Natural killer cell treated with Interleukin-12 subunit alpha and Interleukin-12 subunit beta and Interleukin-15 and Interleukin-18, amount 100 ng/mL, for 72 hours (primary cell): ENCODE data around the gene CALML5. TPM values are rescaled to one million over a fixed set of nuclear protein-coding genes. Genes with fewer than 3 reads are reported as not detected.

Source experiments
- ATAC-seq, 2 donors: fragments of 150-1000 bp; cut with Tn5 transposase in 1 of 2; sonication (Bioruptor Pico), chemical (Tn5 transposase) in 1 of 2; 2 replicates each; pipeline ENCODE4 v1.10.0; 2021
- DNase-seq: peaks from one replicate; pipeline ENCODE4 v3.0.0; 2022; ENCODE audit warnings: low spot score
- H3K27ac Mint-ChIP-seq, 2 donors: 1 replicate in 1 of 2; 2 replicates in 1 of 2; pipeline ENCODE4 v1.8.0; 2022; ENCODE audit warnings: mixed read lengths in 2 of 2, mild to moderate bottlenecking in 1 of 2, moderate library complexity in 1 of 2
- H3K27me3 Mint-ChIP-seq, 2 donors: 1 replicate in 1 of 2; 2 replicates in 1 of 2; pipeline ENCODE4 v1.8.0; 2022; ENCODE audit warnings: mixed read lengths in 2 of 2
- H3K36me3 Mint-ChIP-seq: one replicate; pipeline ENCODE4 v1.8.0; 2022; ENCODE audit warnings: mixed read lengths
- H3K4me1 Mint-ChIP-seq, 2 donors: 1 replicate in 1 of 2; 2 replicates in 1 of 2; pipeline ENCODE4 v1.8.0; 2022; ENCODE audit warnings: low read depth in 2 of 2, mixed read lengths in 2 of 2, mild to moderate bottlenecking in 1 of 2
- H3K4me3 Mint-ChIP-seq: one replicate; pipeline ENCODE4 v1.8.0; 2022; ENCODE audit warnings: mixed read lengths
- H3K9me3 Mint-ChIP-seq: 2 replicates; pipeline ENCODE4 v1.8.0; 2022; ENCODE audit warnings: mixed read lengths
- total RNA-seq, 2 donors: library from RNA; stranded (reverse); gene quantifications; one replicate each; pipeline ENCODE4 v1.2.3, GENCODE V29; 2022

CALML5 gene
- total RNA-seq, 2 donors from 2014 or later, result not detected

GRCh38 chr10:5506751-5507648 is 7.6 kb upstream of the CALML5 start:
- Mint-ChIP-seq H3K4me3 (no peak overlapping the region), H3K9me3 (no peaks in the 10 kb centered on the region), H3K4me1 (no peaks in the 10 kb centered on the region), H3K27me3 (peaks cover 6 to 23% of the 10 kb centered on the region in 2 donors), H3K36me3 (no peaks in the 10 kb centered on the region), H3K27ac (no peak overlapping the region)
- DNase-seq (peak; percentile 39), ATAC-seq (peak in 1 of 2 donors; percentile 37)

- Mint-ChIP-seq H3K27me3 (peaks cover 6 to 23% of the 10 kb centered on the region in 2 donors), H3K36me3 (no peaks in the 10 kb centered on the region), H3K4me3 (no peak overlapping the region), H3K9me3 (no peaks in the 10 kb centered on the region), H3K4me1 (no peaks in the 10 kb centered on the region), H3K27ac (no peak overlapping the region)
- ATAC-seq (no peak), DNase-seq (peak; percentile 55)
Measured at GRCh38 chr10:5506246-5506645, 6.9 kb upstream of the CALML5 start.

DNA sequence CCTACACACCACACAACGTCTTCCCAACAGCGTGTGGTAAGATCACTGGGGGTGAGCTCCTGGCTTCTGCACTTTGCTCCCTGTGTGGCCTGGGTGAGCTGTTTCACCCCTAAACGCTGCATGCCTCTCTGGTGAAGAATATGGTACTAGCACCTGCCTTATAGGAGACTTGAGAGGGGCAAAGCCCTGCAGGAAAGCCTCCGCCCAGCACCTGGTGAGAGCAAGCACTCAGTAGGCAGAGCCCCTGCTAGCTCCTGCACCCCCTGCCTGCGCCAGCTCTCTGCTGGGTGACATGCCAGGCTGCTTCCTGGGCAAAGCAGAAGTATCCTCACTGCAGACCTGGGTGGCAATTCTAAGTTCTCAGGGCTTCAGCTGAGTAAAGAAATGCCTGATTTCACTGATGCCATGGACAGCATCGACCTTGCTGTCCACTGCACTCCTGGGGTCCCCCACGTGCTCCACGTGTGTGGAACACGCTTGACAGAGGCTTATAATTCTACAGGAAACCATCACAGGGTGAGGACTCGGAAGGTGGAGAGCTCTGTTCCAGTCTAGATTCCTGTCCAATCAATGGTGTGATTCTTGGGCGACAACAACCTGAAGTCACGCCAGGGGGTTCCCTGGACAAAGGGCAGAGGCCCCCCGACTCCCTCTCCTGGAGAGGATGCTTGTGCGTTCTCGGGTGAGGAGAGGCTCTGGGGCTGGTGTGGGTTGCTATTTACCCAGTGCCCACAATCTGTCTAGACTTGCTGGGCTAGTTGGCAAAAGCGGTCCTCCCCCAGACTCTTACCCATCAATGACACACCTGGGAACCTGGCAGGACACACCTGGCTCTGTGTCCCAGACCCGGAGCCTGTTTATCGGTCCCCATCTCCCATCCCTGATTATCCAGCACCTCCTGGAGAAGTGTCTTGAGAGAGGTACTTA is 5.0 kb upstream of the CALML5 start:
- H3K9me3 Mint-ChIP-seq, result no peaks in the 10 kb centered on the region
- peak; percentile 45 for DNase-seq

GRCh38 chr10:5503477-5503835 is 4.1 kb upstream of the CALML5 start:
- ATAC-seq, result no peak
- Mint-ChIP-seq H3K4me3 (no peak overlapping the region), H3K36me3 (no peaks in the 10 kb centered on the region), H3K4me1 (no peaks in the 10 kb centered on the region), H3K27me3 (peaks cover 6 to 16% of the 10 kb centered on the region in 2 donors), H3K9me3 (no peaks in the 10 kb centered on the region), H3K27ac (no peak overlapping the region)
- DNase-seq, result no peak

More for the DNA sequence above, 5.0 kb upstream of the CALML5 start:
- H3K27ac Mint-ChIP-seq, result no peak overlapping the region
- peaks cover 6 to 23% of the 10 kb centered on the region in 2 donors for H3K27me3 Mint-ChIP-seq
- no peak overlapping the region for H3K4me3 Mint-ChIP-seq
- H3K36me3 Mint-ChIP-seq, result no peaks in the 10 kb centered on the region
- ATAC-seq, result no peak
- no peaks in the 10 kb centered on the region for H3K4me1 Mint-ChIP-seq

- Mint-ChIP-seq H3K27ac (no peak overlapping the region), H3K9me3 (no peaks in the 10 kb centered on the region), H3K36me3 (no peaks in the 10 kb centered on the region), H3K4me1 (no peaks in the 10 kb centered on the region), H3K4me3 (no peak overlapping the region), H3K27me3 (peaks cover 6 to 16% of the 10 kb centered on the region in 2 donors)
- DNase-seq, result peak; percentile 18
- no peak for ATAC-seq
Measured at GRCh38 chr10:5502571-5503476, 3.5 kb upstream of the CALML5 start.

- DNase-seq, result no peak
- Mint-ChIP-seq H3K27me3 (peaks cover 6 to 16% of the 10 kb centered on the region in 2 donors), H3K27ac (no peak overlapping the region), H3K36me3 (no peaks in the 10 kb centered on the region), H3K9me3 (no peaks in the 10 kb centered on the region), H3K4me3 (no peak overlapping the region), H3K4me1 (no peaks in the 10 kb centered on the region)
- ATAC-seq, result no peak
Measured at GRCh38 chr10:5502061-5502521, 2.7 kb upstream of the CALML5 start.

- Mint-ChIP-seq H3K36me3 (no peaks in the 10 kb centered on the region), H3K4me3 (no peak overlapping the region), H3K27me3 (peaks cover 6 to 14% of the 10 kb centered on the region in 2 donors), H3K4me1 (no peaks in the 10 kb centered on the region), H3K27ac (no peak overlapping the region), H3K9me3 (no peaks in the 10 kb centered on the region)
- ATAC-seq (no peak), DNase-seq (no peak)
Measured at GRCh38 chr10:5500910-5501309, 1.5 kb upstream of the CALML5 start.

DNA sequence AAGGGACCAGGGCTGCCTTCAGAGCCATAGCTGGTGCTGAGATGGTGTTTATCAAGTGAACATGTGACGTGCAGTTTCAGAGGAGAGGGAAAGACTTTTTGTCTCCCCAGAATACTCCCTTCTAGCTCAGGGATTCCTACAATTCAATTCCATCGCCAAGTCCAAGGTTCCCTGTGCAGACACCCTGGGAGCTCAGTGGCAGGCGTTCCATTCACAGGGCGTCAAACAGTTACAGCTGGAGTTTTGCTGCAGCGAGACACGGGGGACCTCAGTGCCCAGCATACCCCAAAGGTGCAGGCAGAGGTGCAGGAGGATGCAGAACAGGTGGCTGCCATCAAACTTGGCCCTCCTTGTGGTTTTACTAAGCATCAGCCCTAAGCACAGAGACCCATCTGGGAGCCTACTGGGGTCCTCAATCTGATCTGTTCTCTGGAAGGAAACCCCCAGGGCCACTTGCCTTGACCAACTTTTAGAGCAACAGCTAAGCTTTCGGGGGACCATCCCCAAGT is 846 bp upstream of the CALML5 start:
- H3K36me3 Mint-ChIP-seq, result no peaks in the 10 kb centered on the region
- H3K27ac Mint-ChIP-seq, result no peak overlapping the region
- DNase-seq (no peak), ATAC-seq (no peak)
- H3K9me3 Mint-ChIP-seq, result no peaks in the 10 kb centered on the region
- H3K4me3 Mint-ChIP-seq, result no peak overlapping the region
- H3K4me1 Mint-ChIP-seq, result no peaks in the 10 kb centered on the region
- H3K27me3 Mint-ChIP-seq, result peaks cover 4 to 7% of the 10 kb centered on the region in 2 donors

DNA sequence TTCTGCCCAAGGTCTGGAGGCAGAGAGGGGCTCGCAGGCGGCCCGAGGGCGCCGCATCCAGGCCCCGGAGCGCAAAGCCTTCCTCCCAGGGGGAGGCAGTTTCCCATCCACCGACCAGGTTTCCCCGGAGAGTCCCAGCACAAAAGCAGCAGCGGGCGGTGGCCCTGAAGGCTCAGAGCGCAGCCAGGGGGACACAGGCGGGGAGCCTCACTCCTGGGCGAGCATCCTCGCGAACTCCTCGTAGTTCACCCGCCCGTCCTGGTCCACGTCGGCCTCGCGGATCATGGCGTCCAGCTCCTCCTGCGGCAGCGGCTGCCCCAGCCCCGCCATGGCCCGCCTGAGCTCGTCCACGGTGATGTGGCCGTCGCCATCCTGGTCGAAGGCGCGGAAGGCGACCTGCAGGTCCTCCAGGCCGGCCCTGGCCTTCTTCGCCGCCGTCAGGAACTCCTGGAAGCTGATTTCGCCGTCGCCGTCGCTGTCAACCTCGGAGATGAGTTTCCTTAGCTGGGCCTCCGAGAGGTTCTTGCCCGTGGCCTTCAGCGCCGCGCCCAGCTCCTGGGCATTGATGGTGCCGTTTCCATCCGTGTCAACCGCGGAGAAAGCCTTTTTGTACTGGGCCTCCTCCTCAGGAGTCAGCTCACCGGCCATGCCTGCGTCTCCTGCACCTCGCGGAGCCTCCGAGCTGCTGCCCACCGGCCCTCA is 428 bp downstream of the CALML5 start:
- peaks cover 4 to 5% of the 10 kb centered on the region in 2 donors for H3K27me3 Mint-ChIP-seq
- no peak for DNase-seq
- no peaks in the 10 kb centered on the region for H3K36me3 Mint-ChIP-seq
- H3K9me3 Mint-ChIP-seq, result no peaks in the 10 kb centered on the region
- no peak overlapping the region for H3K4me3 Mint-ChIP-seq
- no peak for ATAC-seq
- no peak overlapping the region for H3K27ac Mint-ChIP-seq
- H3K4me1 Mint-ChIP-seq, result no peaks in the 10 kb centered on the region

DNA sequence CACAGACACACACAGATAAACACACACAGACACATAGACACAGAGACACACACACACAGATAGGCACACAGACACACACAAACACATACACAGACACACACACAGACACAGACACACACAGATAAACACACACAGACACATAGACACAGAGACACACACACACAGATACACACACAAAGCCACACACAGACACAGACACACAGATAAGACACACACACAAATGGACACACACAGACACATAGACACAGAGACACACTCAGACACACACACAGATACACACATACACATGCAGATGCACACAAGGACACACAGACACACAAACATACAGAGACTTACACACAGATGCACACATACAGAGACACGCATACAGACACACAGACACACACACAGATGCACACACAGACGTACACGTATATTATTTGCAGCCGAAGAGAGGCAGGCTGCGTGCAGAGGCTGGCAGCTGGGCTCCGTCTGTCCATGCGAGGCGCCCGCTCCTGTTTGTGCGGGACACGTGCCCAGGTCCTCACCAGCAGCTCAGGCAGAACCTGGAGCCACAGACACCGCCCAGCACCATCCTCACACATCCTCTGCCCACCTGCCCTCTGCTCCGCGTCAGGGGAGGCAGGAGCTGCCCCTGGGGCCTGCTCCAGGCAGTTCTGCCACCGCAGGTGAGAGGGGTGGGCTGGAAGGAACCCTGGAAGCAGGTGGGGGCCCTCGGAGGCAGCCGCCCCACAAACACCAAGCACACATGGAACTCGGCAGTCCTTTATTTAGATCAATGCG is 1.2 kb downstream of the CALML5 start:
- no peak for DNase-seq
- H3K36me3 Mint-ChIP-seq, result no peaks in the 10 kb centered on the region
- no peaks in the 10 kb centered on the region for H3K4me1 Mint-ChIP-seq
- peaks cover under 1 to 2% of the 10 kb centered on the region in 2 donors for H3K27me3 Mint-ChIP-seq
- H3K27ac Mint-ChIP-seq, result no peak overlapping the region
- H3K4me3 Mint-ChIP-seq, result no peak overlapping the region
- ATAC-seq, result no peak
- H3K9me3 Mint-ChIP-seq, result no peaks in the 10 kb centered on the region

DNA sequence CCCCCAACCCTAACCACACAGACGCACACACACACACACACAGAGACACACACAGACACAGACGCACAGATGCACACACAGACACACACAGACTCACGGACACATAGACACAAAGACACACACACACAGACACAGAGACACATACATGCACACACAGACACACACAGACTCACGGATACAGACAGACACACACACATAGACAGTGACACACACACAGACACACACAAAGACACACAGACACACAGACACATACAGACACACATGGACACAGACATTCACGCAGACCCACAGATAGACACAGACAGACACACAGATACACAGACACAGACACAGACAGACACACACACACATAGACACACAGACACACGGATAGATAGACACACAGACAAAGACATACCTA is 2.1 kb downstream of the CALML5 start:
- Mint-ChIP-seq H3K36me3 (no peaks in the 10 kb centered on the region), H3K4me1 (no peaks in the 10 kb centered on the region), H3K4me3 (no peak overlapping the region), H3K9me3 (no peaks in the 10 kb centered on the region), H3K27ac (no peak overlapping the region), H3K27me3 (no peaks in the 10 kb centered on the region)
- DNase-seq (no peak), ATAC-seq (no peak)
